Esophagus muscularis mucosa (tissue), 4 donors: ENCODE measurements around the gene CRYZL1. TPM values are rescaled to one million over a fixed set of nuclear protein-coding genes. Genes with fewer than 3 reads are reported as not detected.
A peak's percentile ranks its signal among the peaks of the same experiment; 100 is the strongest.

Source experiments
- DNase-seq: peaks from one replicate; pipeline ENCODE4 v3.0.0-alpha.2; 2017; ENCODE audit errors: extremely low spot score
- H3K27ac ChIP-seq, 4 donors: fragments of 200-600 bp; sonication (generic); replicated peaks in 1 of 4; 1 replicate in 3 of 4; 2 replicates in 1 of 4; pipeline ENCODE4 v1.5.1; 2016 to 2019; ENCODE audit warnings: mild to moderate bottlenecking in 1 of 4
- H3K27me3 ChIP-seq, 4 donors: fragments of 200-600 bp; sonication (generic); one replicate each; pipeline versions ENCODE4 v1.5.1 to v1.6.0; 2016 to 2019
- H3K36me3 ChIP-seq, 4 donors: fragments of 200-600 bp; sonication (generic); one replicate each; pipeline ENCODE4 v1.5.1; 2016 to 2019
- H3K4me1 ChIP-seq, 4 donors: fragments of 200-600 bp; sonication (generic); one replicate each; pipeline ENCODE4 v1.5.1; 2016 to 2019
- H3K4me3 ChIP-seq, 4 donors: fragments of 200-600 bp; sonication (generic); 1 replicate in 2 of 4; 2 replicates in 2 of 4; pipeline ENCODE4 v1.5.1; 2016 to 2019; ENCODE audit warnings: mild to moderate bottlenecking in 4 of 4, moderate library complexity in 1 of 4
- H3K9me3 ChIP-seq, 4 donors: fragments of 200-600 bp; sonication (generic); 1 replicate in 3 of 4; 2 replicates in 1 of 4; pipeline ENCODE4 v1.5.1; 2016 to 2019
- EP300 ChIP-seq: sonication (generic); formaldehyde crosslinking; IDR thresholded peaks from one replicate; pipeline ENCODE4 v1.6.1; 2017; ENCODE audit warnings: antibody characterized with exemption
- POLR2A ChIP-seq: fragments of 450-650 bp; IDR thresholded peaks from one replicate; pipeline ENCODE4 v1.6.1; 2017; ENCODE audit warnings: antibody characterized with exemption, moderate library complexity, mild to moderate bottlenecking, low read depth
- POLR2AphosphoS5 ChIP-seq, 2 donors: sonication (generic); formaldehyde crosslinking; IDR thresholded peaks; one replicate each; pipeline ENCODE4 v1.6.1; 2017; ENCODE audit warnings: antibody characterized with exemption in 2 of 2
- WGBS: methylation state at CpG from one replicate; pipeline ENCODE4 v1.1.5; 2018; 5-methylcytosine and 5-hydroxymethylcytosine counted together
- intact Hi-C: fragments of 100-400 bp; cut with DNase I; formaldehyde crosslinking; loops from one replicate; pipeline ENCODE4 v1.15.1; 2023
- total RNA-seq, 4 donors: library from RNA; depleted of rRNA; stranded (reverse); fragments of >200 nt; gene quantifications; one replicate each; pipeline versions ENCODE4 v1.1.0 to v1.2.1, GENCODE V29; 2016
- TF ChIP-seq, protein P1 (sequence below), 3 experiments: fragments of 200-600 bp in 2 of 3; fragments of 450-650 bp in 1 of 3; sonication (generic) in 2 of 3; IDR thresholded peaks; one replicate each; pipeline ENCODE4 v1.5.1; 2017 to 2019; ENCODE audit warnings: antibody characterized with exemption in 3 of 3, mild to moderate bottlenecking in 2 of 3, moderate library complexity in 1 of 3

Gene CRYZL1
- total RNA-seq, 4 donors from 2014 or later = 26.8 to 40.3 (median 32.4) TPM

DNA sequence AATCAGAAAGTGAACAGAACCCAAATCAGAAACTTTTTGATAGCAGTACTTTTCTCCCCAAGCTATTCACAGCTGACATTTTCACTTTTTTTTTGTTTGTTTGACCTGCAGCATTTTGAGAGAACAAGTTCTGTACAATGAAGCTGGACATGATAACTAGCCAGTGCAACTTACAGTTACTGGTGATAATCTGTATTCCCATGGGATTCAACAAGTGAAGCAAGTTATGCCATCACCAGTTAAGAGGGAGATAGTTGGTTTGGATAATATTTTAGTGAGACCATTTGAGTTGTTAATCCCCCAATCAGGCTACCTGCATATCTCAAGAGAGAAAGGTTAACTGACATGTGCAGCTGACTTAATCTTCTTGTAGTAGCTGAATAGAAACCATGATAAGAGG, 80.6 kb downstream of the CRYZL1 start:
- Histone ChIP-seq H3K4me3 (no peak overlapping the region), H3K27ac (peak overlapping the region in 2 of 4 donors; percentile 8 to 14), H3K27me3 (no peaks in the 10 kb centered on the region), H3K4me1 (peaks cover 25 to 49% (median 42%) of the 10 kb centered on the region in 4 donors), H3K36me3 (peaks cover 39 to 84% (median 67%) of the 10 kb centered on the region in 4 donors), H3K9me3 (no peaks in the 10 kb centered on the region)
- intact Hi-C loops = no loop called here
- DNase-seq = no peak
- TF ChIP-seq POLR2AphosphoS5 (IDR thresholded peaks at IDR 0.05) = no peak
- TF ChIP-seq, protein P1, sequence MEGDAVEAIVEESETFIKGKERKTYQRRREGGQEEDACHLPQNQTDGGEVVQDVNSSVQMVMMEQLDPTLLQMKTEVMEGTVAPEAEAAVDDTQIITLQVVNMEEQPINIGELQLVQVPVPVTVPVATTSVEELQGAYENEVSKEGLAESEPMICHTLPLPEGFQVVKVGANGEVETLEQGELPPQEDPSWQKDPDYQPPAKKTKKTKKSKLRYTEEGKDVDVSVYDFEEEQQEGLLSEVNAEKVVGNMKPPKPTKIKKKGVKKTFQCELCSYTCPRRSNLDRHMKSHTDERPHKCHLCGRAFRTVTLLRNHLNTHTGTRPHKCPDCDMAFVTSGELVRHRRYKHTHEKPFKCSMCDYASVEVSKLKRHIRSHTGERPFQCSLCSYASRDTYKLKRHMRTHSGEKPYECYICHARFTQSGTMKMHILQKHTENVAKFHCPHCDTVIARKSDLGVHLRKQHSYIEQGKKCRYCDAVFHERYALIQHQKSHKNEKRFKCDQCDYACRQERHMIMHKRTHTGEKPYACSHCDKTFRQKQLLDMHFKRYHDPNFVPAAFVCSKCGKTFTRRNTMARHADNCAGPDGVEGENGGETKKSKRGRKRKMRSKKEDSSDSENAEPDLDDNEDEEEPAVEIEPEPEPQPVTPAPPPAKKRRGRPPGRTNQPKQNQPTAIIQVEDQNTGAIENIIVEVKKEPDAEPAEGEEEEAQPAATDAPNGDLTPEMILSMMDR (IDR thresholded peaks at IDR 0.05) = no peak
- TF ChIP-seq EP300 = no peak
- TF ChIP-seq POLR2A = no peak

DNA sequence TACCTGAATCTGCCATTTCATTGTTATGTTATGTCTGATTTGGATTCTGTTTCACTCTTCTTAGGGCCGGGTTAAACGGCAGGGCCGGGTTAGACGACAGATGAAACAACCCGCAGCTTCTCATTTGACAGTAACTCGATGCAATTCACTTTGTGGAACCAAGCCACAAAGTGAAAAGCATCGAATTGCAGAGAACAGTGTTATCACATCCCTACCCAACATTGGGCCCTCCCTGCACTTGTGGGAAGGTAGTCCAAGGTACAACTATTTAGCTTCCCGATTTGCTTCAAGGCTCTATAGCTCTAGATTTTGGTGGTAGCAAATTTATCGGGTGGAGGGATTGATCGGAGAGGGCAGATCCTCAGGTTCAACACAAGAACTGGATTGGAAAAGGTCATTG, 81.7 kb downstream of the CRYZL1 start:
- intact Hi-C loops = no loop called here
- H3K4me3 ChIP-seq = no peak overlapping the region

GRCh38 chr21:33558777-33559421, 82.6 kb downstream of the CRYZL1 start:
- DNase-seq = no peak
- intact Hi-C loops = no loop called here

More for the DNA sequence above, 81.7 kb downstream of the CRYZL1 start:
- H3K27me3 ChIP-seq = no peaks in the 10 kb centered on the region
- H3K4me1 ChIP-seq = peaks cover 31 to 60% (median 49%) of the 10 kb centered on the region in 4 donors
- TF ChIP-seq EP300 (no peak), POLR2A (no peak), POLR2AphosphoS5 (IDR thresholded peaks at IDR 0.05) (no peak)
- TF ChIP-seq, protein P1 (IDR thresholded peaks at IDR 0.05) = no peak
- 93% methylated on average over 10 of the region's 10 CpGs for WGBS
- H3K36me3 ChIP-seq = peaks cover 39 to 95% (median 74%) of the 10 kb centered on the region in 4 donors
- H3K27ac ChIP-seq = peak overlapping the region in 1 of 4 donors; percentile 14
- no peaks in the 10 kb centered on the region for H3K9me3 ChIP-seq
- DNase-seq = no peak

GRCh38 chr21:33557447-33557846, 84.1 kb downstream of the CRYZL1 start:
- 97% methylated on average over 19 of the region's 19 CpGs for WGBS
- H3K9me3 ChIP-seq = no peaks in the 10 kb centered on the region

More at GRCh38 chr21:33558777-33559421, 82.6 kb downstream of the CRYZL1 start:
- TF ChIP-seq POLR2A = no peak
- TF ChIP-seq EP300 = no peak
- TF ChIP-seq, protein P1 (IDR thresholded peaks at IDR 0.05) = no peak
- no peak for TF ChIP-seq POLR2AphosphoS5 (IDR thresholded peaks at IDR 0.05)
- H3K4me1 ChIP-seq = peaks cover 31 to 63% (median 49%) of the 10 kb centered on the region in 4 donors
- H3K4me3 ChIP-seq = no peak overlapping the region
- no peaks in the 10 kb centered on the region for H3K27me3 ChIP-seq
- H3K27ac ChIP-seq = no peak overlapping the region
- peaks cover 46 to 97% (median 80%) of the 10 kb centered on the region in 4 donors for H3K36me3 ChIP-seq
- WGBS = 71% methylated on average over 4 of the region's 4 CpGs
- no peaks in the 10 kb centered on the region for H3K9me3 ChIP-seq

More at GRCh38 chr21:33557447-33557846, 84.1 kb downstream of the CRYZL1 start:
- Histone ChIP-seq H3K4me1 (peaks cover 31 to 63% (median 47%) of the 10 kb centered on the region in 4 donors), H3K27ac (no peak overlapping the region), H3K4me3 (no peak overlapping the region), H3K36me3 (peaks cover 60 to 97% (median 87%) of the 10 kb centered on the region in 4 donors), H3K27me3 (no peaks in the 10 kb centered on the region)
- TF ChIP-seq, protein P1 (IDR thresholded peaks at IDR 0.05) = no peak
- TF ChIP-seq EP300 = no peak
- DNase-seq = no peak
- intact Hi-C loops = no loop called here
